DOHH2 (cell line): Measurements from ENCODE around the gene CRPPA.
"Not testable (repeated sequence)": the region's sequence is repeated elsewhere in the genome, so short reads cannot be mapped to it uniquely, and the experiment has no call there.

ENCODE experiments used
- H3F3A ChIP-seq: fragments of 200-600 bp; sonication (generic), shearing (Covaris generic); 2 replicates; pipeline ENCODE4 v1.6.0; 2016; ENCODE audit warnings: antibody characterized with exemption, mild to moderate bottlenecking; ENCODE audit not compliant: control insufficient read depth, insufficient read depth
- H3K27ac ChIP-seq: fragments of 200-600 bp; sonication (generic); 2 replicates; pipeline ENCODE4 v1.5.1; 2014; ENCODE audit warnings: low read depth, mild to moderate bottlenecking, low read length, moderate library complexity
- H3K27me3 ChIP-seq: fragments of 200-600 bp; sonication (generic); 2 replicates; pipeline ENCODE4 v1.6.1; 2014; ENCODE audit warnings: mild to moderate bottlenecking, low read length, mixed read lengths; ENCODE audit not compliant: control insufficient read depth
- H3K36me3 ChIP-seq: fragments of 200-600 bp; sonication (generic); 2 replicates; pipeline ENCODE4 v1.6.1; 2014; ENCODE audit warnings: mild to moderate bottlenecking, low read length, moderate library complexity, mixed read lengths; ENCODE audit not compliant: control insufficient read depth
- H3K4me1 ChIP-seq: fragments of 200-600 bp; sonication (generic); 2 replicates; pipeline ENCODE4 v1.6.1; 2014; ENCODE audit warnings: mild to moderate bottlenecking, low read length, mixed read lengths; ENCODE audit not compliant: control insufficient read depth
- H3K4me2 ChIP-seq: fragments of 200-600 bp; sonication (generic); 2 replicates; pipeline ENCODE4 v1.6.0; 2014; ENCODE audit warnings: mild to moderate bottlenecking, low read length, moderate library complexity
- H3K4me3 ChIP-seq: fragments of 200-600 bp; sonication (generic); 2 replicates; pipeline ENCODE4 v1.5.1; 2014; ENCODE audit warnings: mild to moderate bottlenecking, low read length, mixed read lengths
- H3K79me2 ChIP-seq: fragments of 200-600 bp; sonication (generic); 2 replicates; pipeline ENCODE4 v1.6.1; 2014; ENCODE audit warnings: mild to moderate bottlenecking, low read length, mixed read lengths; ENCODE audit not compliant: control insufficient read depth
- H3K9me2 ChIP-seq: fragments of 200-600 bp; sonication (generic); replicated peaks from 2 replicates; pipeline ENCODE4 v1.6.1; 2014; ENCODE audit warnings: mild to moderate bottlenecking, low read length, mixed read lengths; ENCODE audit not compliant: control insufficient read depth
- H3K9me3 ChIP-seq: fragments of 200-600 bp; sonication (generic); 2 replicates; pipeline ENCODE4 v1.6.1; 2014; ENCODE audit warnings: antibody characterized with exemption, low read length, mixed read lengths; ENCODE audit not compliant: control insufficient read depth, insufficient read depth
- H4K20me1 ChIP-seq: fragments of 200-600 bp; sonication (generic); 2 replicates; pipeline ENCODE4 v1.6.0; 2014; ENCODE audit warnings: low read depth, mild to moderate bottlenecking, antibody characterized with exemption, low read length, moderate library complexity; ENCODE audit not compliant: control insufficient read depth, insufficient read depth
- EZH2phosphoT487 ChIP-seq: fragments of 200-600 bp; sonication (generic); IDR thresholded peaks from 2 replicates; pipeline ENCODE4 v1.6.1; 2017; ENCODE audit warnings: borderline replicate concordance, mild to moderate bottlenecking, antibody characterized with exemption, low read length, moderate library complexity, mixed read lengths
- TF ChIP-seq, protein P1 (sequence below): fragments of 200-600 bp; sonication (generic); IDR thresholded peaks from one replicate; pipeline ENCODE4 v1.5.1; 2014; ENCODE audit warnings: antibody characterized with exemption, mild to moderate bottlenecking, low read depth, low read length; ENCODE audit not compliant: poor library complexity, severe bottlenecking

Gene CRPPA

GRCh38 chr7:16446508-16446907 is 25.2 kb upstream of the CRPPA start:
- H3K4me2 ChIP-seq: no peak overlapping the region
- H3K27me3 ChIP-seq: 0 out of 2 replicates have a peak, but pooled peaks cover 9% of the 10 kb centered on the region
- H3K9me2 ChIP-seq: no peaks in the 10 kb centered on the region
- no peak for TF ChIP-seq EZH2phosphoT487
- TF ChIP-seq, protein P1, sequence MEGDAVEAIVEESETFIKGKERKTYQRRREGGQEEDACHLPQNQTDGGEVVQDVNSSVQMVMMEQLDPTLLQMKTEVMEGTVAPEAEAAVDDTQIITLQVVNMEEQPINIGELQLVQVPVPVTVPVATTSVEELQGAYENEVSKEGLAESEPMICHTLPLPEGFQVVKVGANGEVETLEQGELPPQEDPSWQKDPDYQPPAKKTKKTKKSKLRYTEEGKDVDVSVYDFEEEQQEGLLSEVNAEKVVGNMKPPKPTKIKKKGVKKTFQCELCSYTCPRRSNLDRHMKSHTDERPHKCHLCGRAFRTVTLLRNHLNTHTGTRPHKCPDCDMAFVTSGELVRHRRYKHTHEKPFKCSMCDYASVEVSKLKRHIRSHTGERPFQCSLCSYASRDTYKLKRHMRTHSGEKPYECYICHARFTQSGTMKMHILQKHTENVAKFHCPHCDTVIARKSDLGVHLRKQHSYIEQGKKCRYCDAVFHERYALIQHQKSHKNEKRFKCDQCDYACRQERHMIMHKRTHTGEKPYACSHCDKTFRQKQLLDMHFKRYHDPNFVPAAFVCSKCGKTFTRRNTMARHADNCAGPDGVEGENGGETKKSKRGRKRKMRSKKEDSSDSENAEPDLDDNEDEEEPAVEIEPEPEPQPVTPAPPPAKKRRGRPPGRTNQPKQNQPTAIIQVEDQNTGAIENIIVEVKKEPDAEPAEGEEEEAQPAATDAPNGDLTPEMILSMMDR: no peak
- no peaks in the 10 kb centered on the region for H3K36me3 ChIP-seq
- H3K27ac ChIP-seq: no peak overlapping the region
- H3F3A ChIP-seq: no peaks in the 10 kb centered on the region
- no peaks in the 10 kb centered on the region for H4K20me1 ChIP-seq
- no peaks in the 10 kb centered on the region for H3K4me1 ChIP-seq
- H3K9me3 ChIP-seq: no peaks in the 10 kb centered on the region
- no peaks in the 10 kb centered on the region for H3K79me2 ChIP-seq
- no peak overlapping the region for H3K4me3 ChIP-seq

DNA sequence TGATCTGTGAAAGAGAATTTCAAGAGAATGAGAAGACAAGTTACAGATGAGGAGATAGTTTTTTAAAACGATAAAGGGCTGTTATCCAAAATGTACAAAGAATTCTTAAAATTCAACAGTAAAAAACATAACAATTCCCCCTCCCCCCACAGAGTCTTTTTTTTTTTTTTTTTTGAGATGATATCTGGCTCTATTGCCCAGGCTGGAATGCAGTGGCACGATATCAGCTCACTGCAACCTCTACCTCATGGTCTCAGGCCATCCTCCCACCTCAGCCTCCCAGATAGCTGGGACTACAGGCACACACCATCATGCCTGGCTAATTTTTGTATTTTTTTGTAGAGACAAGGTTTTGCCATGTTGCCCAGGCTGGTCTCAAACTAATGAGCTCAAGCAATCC is 22.5 kb upstream of the CRPPA start:
- not testable (repeated sequence) for H3K27ac ChIP-seq, H3K4me3 ChIP-seq, H3K4me2 ChIP-seq, H3F3A ChIP-seq, H4K20me1 ChIP-seq, H3K9me2 ChIP-seq, H3K9me3 ChIP-seq, H3K36me3 ChIP-seq, H3K27me3 ChIP-seq, H3K79me2 ChIP-seq, H3K4me1 ChIP-seq

GRCh38 chr7:16438988-16439387 is 17.6 kb upstream of the CRPPA start:
- Histone ChIP-seq H3K27me3 (no peaks in the 10 kb centered on the region), H3K4me3 (no peak overlapping the region), H3K9me2 (no peaks in the 10 kb centered on the region), H3K79me2 (no peaks in the 10 kb centered on the region), H3F3A (no peaks in the 10 kb centered on the region), H3K4me2 (no peak overlapping the region), H3K27ac (no peak overlapping the region), H4K20me1 (no peaks in the 10 kb centered on the region), H3K9me3 (no peaks in the 10 kb centered on the region), H3K36me3 (no peaks in the 10 kb centered on the region), H3K4me1 (no peaks in the 10 kb centered on the region)
- no peak for TF ChIP-seq EZH2phosphoT487
- TF ChIP-seq, protein P1: no peak

DNA sequence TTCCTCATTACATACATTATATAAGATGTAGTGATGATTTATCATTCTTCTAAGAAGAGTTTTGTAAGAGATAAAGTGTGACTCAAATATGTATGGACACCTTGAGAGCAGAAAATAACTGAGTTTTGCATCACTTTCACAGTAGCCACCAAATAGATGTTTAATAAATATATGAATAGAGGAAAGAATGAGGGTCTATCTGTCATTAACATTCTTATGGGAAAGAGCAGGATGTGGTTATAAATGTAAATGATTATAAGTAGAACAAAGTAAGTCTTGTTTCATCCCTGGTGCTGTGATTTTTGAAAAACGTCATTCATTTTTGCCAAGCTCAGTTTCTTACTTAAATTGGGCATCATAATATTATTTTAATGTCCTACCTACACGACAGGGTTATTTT is 15.0 kb upstream of the CRPPA start:
- no peak overlapping the region for H3K4me3 ChIP-seq
- no peaks in the 10 kb centered on the region for H3K9me3 ChIP-seq
- H3K79me2 ChIP-seq: no peaks in the 10 kb centered on the region
- H3K27ac ChIP-seq: no peak overlapping the region
- H3K4me2 ChIP-seq: no peak overlapping the region
- no peaks in the 10 kb centered on the region for H3K36me3 ChIP-seq
- no peaks in the 10 kb centered on the region for H3K4me1 ChIP-seq
- TF ChIP-seq, protein P1: no peak
- TF ChIP-seq EZH2phosphoT487: no peak
- H4K20me1 ChIP-seq: no peaks in the 10 kb centered on the region
- H3K9me2 ChIP-seq: no peaks in the 10 kb centered on the region
- H3F3A ChIP-seq: no peaks in the 10 kb centered on the region
- no peaks in the 10 kb centered on the region for H3K27me3 ChIP-seq
